Measurements from ENCODE around the gene SEMA6B.

SEMA6B gene

GRCh38 chr19:4511300-4512054, 48.0 kb downstream of the SEMA6B start:
- Histone ChIP-seq H3K9ac (ENCODE audit: low read length) (no peak overlapping the region), H3K4me2 (ENCODE audit: low read depth, low read length, poor library complexity, severe bottlenecking) (no peak overlapping the region), H3K9me2 (replicated peaks; ENCODE audit: insufficient read depth, low read length) (no peaks in the 10 kb centered on the region), H3K9me3 (ENCODE audit: insufficient read depth, low read length) (no peaks in the 10 kb centered on the region), H3K36me3 (ENCODE audit: low read length) (no peaks in the 10 kb centered on the region), H3K79me2 (ENCODE audit: insufficient read depth, low read length) (no peaks in the 10 kb centered on the region), H3F3A (ENCODE audit: insufficient read depth) (no peaks in the 10 kb centered on the region), H3K27me3 (ENCODE audit: low read length) (no peaks in the 10 kb centered on the region), H3K4me3 (ENCODE audit: insufficient read depth, low read length, poor library complexity, severe bottlenecking) (no peak overlapping the region), H4K20me1 (ENCODE audit: low read depth, low read length) (no peaks in the 10 kb centered on the region), H2AFZ (ENCODE audit: low read depth, low read length, severe bottlenecking) (no peak overlapping the region), H3K27ac (ENCODE audit: low read depth, low read length) (no peak overlapping the region)
- TF ChIP-seq CTCF (IDR thresholded peaks at IDR 0.05; ENCODE audit: insufficient read depth, low read length, poor library complexity, severe bottlenecking) (no peak), EZH2phosphoT487 (conservative IDR thresholded peaks at IDR 0.05; ENCODE audit: low read length) (no peak)

DNA sequence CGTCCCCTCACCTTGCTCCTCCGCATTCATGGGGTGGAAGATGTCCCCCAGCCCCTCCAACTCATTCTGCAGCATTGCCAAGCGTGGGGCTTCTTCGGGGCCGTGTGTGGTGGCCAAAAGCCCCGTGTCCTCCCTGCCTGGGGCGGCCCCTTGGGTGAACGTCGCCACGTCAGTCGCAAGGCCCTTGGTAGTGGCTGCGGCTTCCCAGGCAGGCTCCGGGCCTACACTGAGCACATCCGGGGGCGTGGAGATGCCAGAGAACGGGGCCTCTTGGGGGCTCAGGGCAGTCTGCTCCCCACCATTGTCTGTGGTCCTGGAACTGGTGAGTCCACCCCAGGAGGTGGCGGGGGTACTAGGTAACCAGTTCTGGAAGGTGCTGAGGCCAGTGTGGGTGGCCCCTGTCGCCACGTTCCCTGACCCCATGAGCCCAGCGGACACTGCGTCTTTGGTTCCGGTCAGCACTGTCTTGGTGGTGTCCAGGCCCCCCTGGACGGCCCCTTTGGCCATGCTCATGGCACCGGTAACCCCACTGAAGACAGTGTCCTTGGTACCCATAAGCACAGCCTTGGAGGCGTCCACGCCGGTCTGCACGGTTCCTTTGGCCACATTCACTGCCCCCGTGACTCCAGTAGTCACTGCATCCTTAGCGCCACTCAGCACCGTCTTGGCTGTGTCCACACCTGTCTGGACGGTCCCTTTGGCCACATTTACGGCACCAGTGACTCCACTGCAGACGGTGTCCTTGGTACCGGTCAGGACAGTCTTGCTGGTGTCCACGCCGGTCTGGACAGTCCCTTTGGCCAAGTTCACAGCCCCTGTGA, 48.8 kb downstream of the SEMA6B start:
- Histone ChIP-seq H3K4me2 (ENCODE audit: low read depth, low read length, poor library complexity, severe bottlenecking) (no peak overlapping the region), H3K79me2 (ENCODE audit: insufficient read depth, low read length) (no peaks in the 10 kb centered on the region), H3K27ac (ENCODE audit: low read depth, low read length) (no peak overlapping the region), H3K9ac (ENCODE audit: low read length) (no peak overlapping the region), H3K9me3 (ENCODE audit: insufficient read depth, low read length) (no peaks in the 10 kb centered on the region), H3K4me3 (ENCODE audit: insufficient read depth, low read length, poor library complexity, severe bottlenecking) (no peak overlapping the region), H3K9me2 (replicated peaks; ENCODE audit: insufficient read depth, low read length) (no peaks in the 10 kb centered on the region), H3K27me3 (ENCODE audit: low read length) (no peaks in the 10 kb centered on the region), H4K20me1 (ENCODE audit: low read depth, low read length) (no peaks in the 10 kb centered on the region), H2AFZ (ENCODE audit: low read depth, low read length, severe bottlenecking) (no peak overlapping the region), H3F3A (ENCODE audit: insufficient read depth) (no peaks in the 10 kb centered on the region), H3K36me3 (ENCODE audit: low read length) (no peaks in the 10 kb centered on the region)
- no peak for TF ChIP-seq EZH2phosphoT487 (conservative IDR thresholded peaks at IDR 0.05; ENCODE audit: low read length)
- no peak for TF ChIP-seq CTCF (IDR thresholded peaks at IDR 0.05; ENCODE audit: insufficient read depth, low read length, poor library complexity, severe bottlenecking)

DNA sequence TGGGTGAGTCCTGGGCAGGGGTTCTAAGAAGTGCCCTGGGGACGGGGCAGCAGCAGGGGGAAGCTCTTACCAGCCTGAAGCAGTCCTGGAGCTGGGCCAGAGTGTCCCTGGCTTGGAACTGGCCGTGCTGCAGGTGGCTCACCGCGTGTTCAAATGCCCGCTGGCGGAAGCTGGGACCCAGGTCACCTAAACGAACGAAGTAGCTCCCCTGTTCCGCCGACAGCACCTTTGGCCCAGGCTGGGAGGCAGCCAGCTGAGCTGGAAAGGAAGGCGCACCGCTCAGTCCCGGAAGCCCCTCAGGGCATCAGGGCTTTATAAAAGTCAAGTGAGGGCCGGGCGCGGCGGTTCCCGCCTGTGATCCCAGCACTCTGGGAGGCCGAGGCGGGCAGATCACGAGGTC, 50.8 kb downstream of the SEMA6B start:
- H3K27me3 ChIP-seq (ENCODE audit: low read length): no peaks in the 10 kb centered on the region
- no peaks in the 10 kb centered on the region for H3K9me2 ChIP-seq (replicated peaks; ENCODE audit: insufficient read depth, low read length)
- H3K27ac ChIP-seq (ENCODE audit: low read depth, low read length): no peak overlapping the region

More for the DNA sequence above, 50.8 kb downstream of the SEMA6B start:
- H3F3A ChIP-seq (ENCODE audit: insufficient read depth): no peaks in the 10 kb centered on the region
- H3K9me3 ChIP-seq (ENCODE audit: insufficient read depth, low read length): no peaks in the 10 kb centered on the region
- H3K4me3 ChIP-seq (ENCODE audit: insufficient read depth, low read length, poor library complexity, severe bottlenecking): no peak overlapping the region
- H3K36me3 ChIP-seq (ENCODE audit: low read length): no peaks in the 10 kb centered on the region
- H3K9ac ChIP-seq (ENCODE audit: low read length): no peak overlapping the region
- H3K4me2 ChIP-seq (ENCODE audit: low read depth, low read length, poor library complexity, severe bottlenecking): no peak overlapping the region
- no peak for TF ChIP-seq CTCF (IDR thresholded peaks at IDR 0.05; ENCODE audit: insufficient read depth, low read length, poor library complexity, severe bottlenecking)
- TF ChIP-seq EZH2phosphoT487 (conservative IDR thresholded peaks at IDR 0.05; ENCODE audit: low read length): no peak
- no peaks in the 10 kb centered on the region for H3K79me2 ChIP-seq (ENCODE audit: insufficient read depth, low read length)
- no peaks in the 10 kb centered on the region for H4K20me1 ChIP-seq (ENCODE audit: low read depth, low read length)
- no peak overlapping the region for H2AFZ ChIP-seq (ENCODE audit: low read depth, low read length, severe bottlenecking)
